Measurements from ENCODE around the gene TCN1. TPM values are rescaled to one million over a fixed set of nuclear protein-coding genes. Genes with fewer than 3 reads are reported as not detected.

TCN1 gene
- total and polyA plus RNA-seq, 2 of the 8 experiments (the other 6 are each of a cell fraction or from before 2014, with no cell fraction given), result not detected

DNA sequence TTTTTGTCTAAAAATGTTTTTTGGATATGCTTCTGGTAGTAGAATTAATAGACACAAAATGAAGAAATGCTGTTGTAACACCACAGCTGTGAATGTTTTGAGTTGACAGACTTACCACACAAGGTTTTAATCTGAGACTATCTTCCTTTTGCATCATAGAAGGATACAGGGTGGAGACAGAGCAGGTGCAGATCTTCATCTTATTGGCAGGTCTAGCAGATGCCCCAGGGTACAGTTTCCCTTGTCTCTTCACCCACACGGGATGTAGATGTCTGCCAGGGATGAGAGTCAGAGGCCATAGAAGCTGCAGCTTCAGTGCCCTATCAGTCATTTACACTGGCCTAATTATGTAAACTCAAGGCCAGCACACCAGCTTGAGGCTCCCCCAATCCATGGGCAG is 13.3 kb upstream of the TCN1 start (continued):
- TF ChIP-seq, protein P1, sequence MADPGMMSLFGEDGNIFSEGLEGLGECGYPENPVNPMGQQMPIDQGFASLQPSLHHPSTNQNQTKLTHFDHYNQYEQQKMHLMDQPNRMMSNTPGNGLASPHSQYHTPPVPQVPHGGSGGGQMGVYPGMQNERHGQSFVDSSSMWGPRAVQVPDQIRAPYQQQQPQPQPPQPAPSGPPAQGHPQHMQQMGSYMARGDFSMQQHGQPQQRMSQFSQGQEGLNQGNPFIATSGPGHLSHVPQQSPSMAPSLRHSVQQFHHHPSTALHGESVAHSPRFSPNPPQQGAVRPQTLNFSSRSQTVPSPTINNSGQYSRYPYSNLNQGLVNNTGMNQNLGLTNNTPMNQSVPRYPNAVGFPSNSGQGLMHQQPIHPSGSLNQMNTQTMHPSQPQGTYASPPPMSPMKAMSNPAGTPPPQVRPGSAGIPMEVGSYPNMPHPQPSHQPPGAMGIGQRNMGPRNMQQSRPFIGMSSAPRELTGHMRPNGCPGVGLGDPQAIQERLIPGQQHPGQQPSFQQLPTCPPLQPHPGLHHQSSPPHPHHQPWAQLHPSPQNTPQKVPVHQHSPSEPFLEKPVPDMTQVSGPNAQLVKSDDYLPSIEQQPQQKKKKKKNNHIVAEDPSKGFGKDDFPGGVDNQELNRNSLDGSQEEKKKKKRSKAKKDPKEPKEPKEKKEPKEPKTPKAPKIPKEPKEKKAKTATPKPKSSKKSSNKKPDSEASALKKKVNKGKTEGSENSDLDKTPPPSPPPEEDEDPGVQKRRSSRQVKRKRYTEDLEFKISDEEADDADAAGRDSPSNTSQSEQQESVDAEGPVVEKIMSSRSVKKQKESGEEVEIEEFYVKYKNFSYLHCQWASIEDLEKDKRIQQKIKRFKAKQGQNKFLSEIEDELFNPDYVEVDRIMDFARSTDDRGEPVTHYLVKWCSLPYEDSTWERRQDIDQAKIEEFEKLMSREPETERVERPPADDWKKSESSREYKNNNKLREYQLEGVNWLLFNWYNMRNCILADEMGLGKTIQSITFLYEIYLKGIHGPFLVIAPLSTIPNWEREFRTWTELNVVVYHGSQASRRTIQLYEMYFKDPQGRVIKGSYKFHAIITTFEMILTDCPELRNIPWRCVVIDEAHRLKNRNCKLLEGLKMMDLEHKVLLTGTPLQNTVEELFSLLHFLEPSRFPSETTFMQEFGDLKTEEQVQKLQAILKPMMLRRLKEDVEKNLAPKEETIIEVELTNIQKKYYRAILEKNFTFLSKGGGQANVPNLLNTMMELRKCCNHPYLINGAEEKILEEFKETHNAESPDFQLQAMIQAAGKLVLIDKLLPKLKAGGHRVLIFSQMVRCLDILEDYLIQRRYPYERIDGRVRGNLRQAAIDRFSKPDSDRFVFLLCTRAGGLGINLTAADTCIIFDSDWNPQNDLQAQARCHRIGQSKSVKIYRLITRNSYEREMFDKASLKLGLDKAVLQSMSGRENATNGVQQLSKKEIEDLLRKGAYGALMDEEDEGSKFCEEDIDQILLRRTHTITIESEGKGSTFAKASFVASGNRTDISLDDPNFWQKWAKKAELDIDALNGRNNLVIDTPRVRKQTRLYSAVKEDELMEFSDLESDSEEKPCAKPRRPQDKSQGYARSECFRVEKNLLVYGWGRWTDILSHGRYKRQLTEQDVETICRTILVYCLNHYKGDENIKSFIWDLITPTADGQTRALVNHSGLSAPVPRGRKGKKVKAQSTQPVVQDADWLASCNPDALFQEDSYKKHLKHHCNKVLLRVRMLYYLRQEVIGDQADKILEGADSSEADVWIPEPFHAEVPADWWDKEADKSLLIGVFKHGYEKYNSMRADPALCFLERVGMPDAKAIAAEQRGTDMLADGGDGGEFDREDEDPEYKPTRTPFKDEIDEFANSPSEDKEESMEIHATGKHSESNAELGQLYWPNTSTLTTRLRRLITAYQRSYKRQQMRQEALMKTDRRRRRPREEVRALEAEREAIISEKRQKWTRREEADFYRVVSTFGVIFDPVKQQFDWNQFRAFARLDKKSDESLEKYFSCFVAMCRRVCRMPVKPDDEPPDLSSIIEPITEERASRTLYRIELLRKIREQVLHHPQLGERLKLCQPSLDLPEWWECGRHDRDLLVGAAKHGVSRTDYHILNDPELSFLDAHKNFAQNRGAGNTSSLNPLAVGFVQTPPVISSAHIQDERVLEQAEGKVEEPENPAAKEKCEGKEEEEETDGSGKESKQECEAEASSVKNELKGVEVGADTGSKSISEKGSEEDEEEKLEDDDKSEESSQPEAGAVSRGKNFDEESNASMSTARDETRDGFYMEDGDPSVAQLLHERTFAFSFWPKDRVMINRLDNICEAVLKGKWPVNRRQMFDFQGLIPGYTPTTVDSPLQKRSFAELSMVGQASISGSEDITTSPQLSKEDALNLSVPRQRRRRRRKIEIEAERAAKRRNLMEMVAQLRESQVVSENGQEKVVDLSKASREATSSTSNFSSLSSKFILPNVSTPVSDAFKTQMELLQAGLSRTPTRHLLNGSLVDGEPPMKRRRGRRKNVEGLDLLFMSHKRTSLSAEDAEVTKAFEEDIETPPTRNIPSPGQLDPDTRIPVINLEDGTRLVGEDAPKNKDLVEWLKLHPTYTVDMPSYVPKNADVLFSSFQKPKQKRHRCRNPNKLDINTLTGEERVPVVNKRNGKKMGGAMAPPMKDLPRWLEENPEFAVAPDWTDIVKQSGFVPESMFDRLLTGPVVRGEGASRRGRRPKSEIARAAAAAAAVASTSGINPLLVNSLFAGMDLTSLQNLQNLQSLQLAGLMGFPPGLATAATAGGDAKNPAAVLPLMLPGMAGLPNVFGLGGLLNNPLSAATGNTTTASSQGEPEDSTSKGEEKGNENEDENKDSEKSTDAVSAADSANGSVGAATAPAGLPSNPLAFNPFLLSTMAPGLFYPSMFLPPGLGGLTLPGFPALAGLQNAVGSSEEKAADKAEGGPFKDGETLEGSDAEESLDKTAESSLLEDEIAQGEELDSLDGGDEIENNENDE (IDR thresholded peaks at IDR 0.05; ENCODE audit: insufficient replicate concordance, low read length), result no peak

Data from H1 (cell line).